ENCODE measurements around the gene IL19.

The IL19 gene

DNA sequence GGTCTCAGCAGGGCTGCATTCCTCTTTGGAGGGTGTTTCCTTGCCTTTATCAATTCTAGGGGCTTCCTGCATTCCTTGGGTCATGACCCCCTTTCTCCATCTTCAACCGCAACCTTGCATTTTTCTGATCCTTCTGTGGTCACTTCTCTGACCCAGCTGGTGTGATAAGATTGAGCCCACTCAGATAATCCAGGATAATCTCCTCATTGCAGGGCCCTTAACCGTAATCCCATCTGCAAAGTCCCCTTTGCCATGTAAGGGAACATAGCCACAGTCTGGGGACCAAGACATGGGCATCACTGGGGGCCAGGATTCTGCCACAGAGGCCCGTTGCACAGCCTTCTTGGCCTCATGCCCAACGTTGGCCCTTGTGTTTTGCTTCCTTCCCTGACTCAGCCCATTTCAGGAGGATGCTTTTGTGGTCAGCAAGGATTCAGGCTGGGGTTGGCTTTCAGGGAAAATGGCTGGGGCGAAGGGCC is 35.0 kb upstream of the IL19 start:
- Histone ChIP-seq H3K27ac (ENCODE audit: extremely low read depth, low read depth, low read length) (no peak overlapping the region), H3K4me1 (ENCODE audit: control insufficient read depth, insufficient read depth, low read length) (no peaks in the 10 kb centered on the region), H3K9me3 (ENCODE audit: control insufficient read depth, insufficient read depth, low read depth, low read length) (no peaks in the 10 kb centered on the region), H3K36me3 (ENCODE audit: control insufficient read depth in 2 of 2, insufficient read depth in 1 of 2, low read length in 2 of 2) (peaks cover 0 to 34% of the 10 kb centered on the region in 2 experiments; a peak in 1 of 3 replicates), H3K4me3 (ENCODE audit: low read depth, low read length) (no peak overlapping the region)
- no peak for TF ChIP-seq ZNF561 (tag by site-specific recombination; IDR thresholded peaks at IDR 0.05; ENCODE audit: borderline replicate concordance)
- TF ChIP-seq IKZF3 (tag by site-specific recombination; IDR thresholded peaks at IDR 0.05) = no peak
- TF ChIP-seq KLF9 (tag by site-specific recombination; IDR thresholded peaks at IDR 0.05; ENCODE audit: low read depth) = no peak
- no peak for TF ChIP-seq ZNF670 (tag by site-specific recombination; IDR thresholded peaks at IDR 0.05; ENCODE audit: low read depth)
- no peak for TF ChIP-seq ZNF416 (tag by site-specific recombination; IDR thresholded peaks at IDR 0.05)
- no peak for TF ChIP-seq ZNF777 (tag by site-specific recombination; IDR thresholded peaks at IDR 0.05; ENCODE audit: borderline replicate concordance)
- POLR2A ChIA-PET = interaction anchor here (0.6 kb wide), 1 partner anchor 1096 kb away, joined by 5 read pairs; no protein-coding TSS in a partner anchor
- CTCF ChIA-PET = interaction anchor here (0.5 to 6.4 kb wide), 26 partner anchors 8 to 764 kb away, joined by 3 to 73 read pairs (median 4); no protein-coding TSS in a partner anchor

- H3K9me3 ChIP-seq (ENCODE audit: control insufficient read depth, insufficient read depth, low read depth, low read length) = no peaks in the 10 kb centered on the region
- no peak for TF ChIP-seq ZNF600 (tag by site-specific recombination; IDR thresholded peaks at IDR 0.05)
- TF ChIP-seq KLF7 (tag by site-specific recombination; IDR thresholded peaks at IDR 0.05; ENCODE audit: borderline replicate concordance) = no peak
- no peak for TF ChIP-seq REST (tag by site-specific recombination; IDR thresholded peaks at IDR 0.05)
- no peak for TF ChIP-seq ZNF777 (tag by site-specific recombination; IDR thresholded peaks at IDR 0.05; ENCODE audit: borderline replicate concordance)
- no peak for TF ChIP-seq ZNF610 (tag by site-specific recombination; IDR thresholded peaks at IDR 0.05; ENCODE audit: borderline replicate concordance)
- no peaks in the 10 kb centered on the region for H3K4me1 ChIP-seq (ENCODE audit: control insufficient read depth, insufficient read depth, low read length)
- ChIA-PET CTCF (interaction anchor here (0.6 to 6.4 kb wide), 9 partner anchors 12 to 1648 kb away, joined by 3 to 73 read pairs (median 9); no protein-coding TSS in a partner anchor), POLR2A (no interaction called here)
- peaks cover 0 to 19% of the 10 kb centered on the region in 2 experiments; a peak in 1 of 3 replicates for H3K36me3 ChIP-seq (ENCODE audit: control insufficient read depth in 2 of 2, insufficient read depth in 1 of 2, low read length in 2 of 2)
- no peak overlapping the region for H3K4me3 ChIP-seq (ENCODE audit: low read depth, low read length)
- no peak overlapping the region for H3K27ac ChIP-seq (ENCODE audit: extremely low read depth, low read depth, low read length)
Measured at GRCh38 chr1:206736878-206737728, 33.5 kb upstream of the IL19 start.

- CTCF ChIA-PET = interaction anchor here (0.7 to 3.7 kb wide), 8 partner anchors 13 to 846 kb away, joined by 3 to 33 read pairs (median 3); partner anchors contain the start of gene C1orf116
- no peak for TF ChIP-seq ZNF639 (tag by site-specific recombination; IDR thresholded peaks at IDR 0.05)
- TF ChIP-seq GLIS2 (tag by site-specific recombination; IDR thresholded peaks at IDR 0.05) = no peak
- 0 out of 2 replicates have a peak, but pooled peaks have one; percentile 21 for TF ChIP-seq PRDM10 (tag by site-specific recombination; IDR thresholded peaks at IDR 0.05)
- Histone ChIP-seq H3K4me1 (ENCODE audit: control insufficient read depth, insufficient read depth, low read length) (no peaks in the 10 kb centered on the region), H3K36me3 (ENCODE audit: control insufficient read depth in 2 of 2, insufficient read depth in 1 of 2, low read length in 2 of 2) (peaks cover 0 to 12% of the 10 kb centered on the region in 2 experiments; a peak in 1 of 3 replicates), H3K9me3 (ENCODE audit: control insufficient read depth, insufficient read depth, low read depth, low read length) (no peaks in the 10 kb centered on the region), H3K4me3 (ENCODE audit: low read depth, low read length) (no peak overlapping the region), H3K27ac (ENCODE audit: extremely low read depth, low read depth, low read length) (no peak overlapping the region)
- POLR2A ChIA-PET = interaction anchor here (1.5 kb wide), 1 partner anchor 171 kb away, joined by 3 read pairs; no protein-coding TSS in a partner anchor
Measured at GRCh38 chr1:206737729-206738201, 32.8 kb upstream of the IL19 start.
